Activated naive CD8-positive, alpha-beta T cell treated with anti-CD3 and anti-CD28 coated beads, Interleukin-2, amount 50 U/mL, for 24 hours (primary cell): ENCODE data around the gene AFAP1.
A peak's percentile ranks its signal among the peaks of the same experiment; 100 is the strongest.
"Not testable (repeated sequence)": the region's sequence is repeated elsewhere in the genome, so short reads cannot be mapped to it uniquely, and the experiment has no call there.

Source experiments
- ATAC-seq: fragments of 150-1000 bp; cut with Tn5 transposase; one replicate; pipeline ENCODE4 v1.10.0; 2021
- DNase-seq: peaks from one replicate; pipeline ENCODE4 v3.0.0; 2021
- H3K27ac Mint-ChIP-seq: one replicate; pipeline ENCODE4 v1.8.0; 2021; ENCODE audit warnings: mild to moderate bottlenecking, mixed read lengths
- H3K27me3 Mint-ChIP-seq: one replicate; pipeline ENCODE4 v1.8.0; 2021; ENCODE audit warnings: mixed read lengths
- H3K36me3 Mint-ChIP-seq: one replicate; pipeline ENCODE4 v1.8.0; 2021; ENCODE audit warnings: low read depth, mixed read lengths
- H3K4me1 Mint-ChIP-seq: one replicate; pipeline ENCODE4 v1.8.0; 2021; ENCODE audit warnings: mixed read lengths
- H3K4me3 Mint-ChIP-seq: one replicate; pipeline ENCODE4 v1.8.0; 2021; ENCODE audit warnings: mild to moderate bottlenecking, moderate library complexity, mixed read lengths
- H3K9me3 Mint-ChIP-seq: one replicate; pipeline ENCODE4 v1.8.0; 2021; ENCODE audit warnings: mixed read lengths

Gene AFAP1

DNA sequence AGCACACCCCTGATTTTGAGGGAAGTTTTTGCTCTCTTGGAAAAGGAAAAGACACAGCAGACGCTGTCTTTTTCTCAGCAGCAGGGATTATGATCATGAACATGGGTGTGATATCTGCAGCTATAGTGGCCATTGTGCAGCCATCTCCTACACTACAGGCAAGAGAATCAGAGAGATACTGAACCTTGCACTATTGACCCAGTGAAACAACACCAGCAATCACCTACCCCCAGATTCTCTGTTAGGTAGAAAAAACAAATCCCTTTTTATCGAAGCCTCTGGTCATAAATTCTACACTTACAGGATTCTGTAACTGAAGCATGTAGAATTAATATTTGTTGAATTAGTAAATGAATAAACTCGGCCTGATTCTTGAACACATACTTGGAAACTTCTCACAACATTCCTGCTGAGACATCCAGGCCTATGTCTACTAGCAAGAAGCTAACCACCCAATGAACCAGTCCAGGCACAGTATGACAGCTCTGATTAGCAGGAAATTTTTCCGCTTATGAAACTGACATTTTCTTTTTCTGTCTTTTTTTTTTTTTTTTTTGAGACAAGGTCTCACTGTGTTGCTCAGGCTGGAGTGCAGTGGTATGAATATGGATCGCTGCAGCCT, 5.0 kb upstream of the AFAP1 start:
- no peaks in the 10 kb centered on the region for H3K9me3 Mint-ChIP-seq
- H3K4me1 Mint-ChIP-seq = peaks cover 20% of the 10 kb centered on the region
- no peak overlapping the region for H3K27ac Mint-ChIP-seq
- no peak overlapping the region for H3K4me3 Mint-ChIP-seq
- peaks cover 45% of the 10 kb centered on the region for H3K27me3 Mint-ChIP-seq
- DNase-seq (no peak), ATAC-seq (no peak)
- H3K36me3 Mint-ChIP-seq = no peaks in the 10 kb centered on the region

DNA sequence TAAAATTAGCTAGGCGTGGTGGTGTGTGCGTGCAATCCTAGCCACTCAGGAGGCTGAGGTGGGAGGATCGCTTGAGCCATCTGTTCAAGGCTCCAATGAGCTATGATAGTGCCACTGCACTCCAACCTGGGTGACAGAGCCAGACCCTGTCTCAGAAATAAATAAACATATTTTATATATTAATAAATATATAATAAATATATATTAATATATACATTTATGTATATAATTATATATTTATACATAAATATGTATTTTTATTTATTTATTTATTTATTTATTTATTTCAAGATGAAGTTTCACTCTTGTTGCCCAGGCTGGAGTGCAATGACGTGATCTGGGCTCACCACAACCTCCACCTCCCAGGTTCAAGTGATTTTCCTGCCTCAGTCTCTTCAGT, 4.0 kb upstream of the AFAP1 start:
- Mint-ChIP-seq H3K27me3 (peaks cover 38% of the 10 kb centered on the region), H3K4me1 (peaks cover 13% of the 10 kb centered on the region)
- not testable (repeated sequence) for H3K9me3 Mint-ChIP-seq, DNase-seq, H3K27ac Mint-ChIP-seq, H3K36me3 Mint-ChIP-seq, H3K4me3 Mint-ChIP-seq, ATAC-seq

DNA sequence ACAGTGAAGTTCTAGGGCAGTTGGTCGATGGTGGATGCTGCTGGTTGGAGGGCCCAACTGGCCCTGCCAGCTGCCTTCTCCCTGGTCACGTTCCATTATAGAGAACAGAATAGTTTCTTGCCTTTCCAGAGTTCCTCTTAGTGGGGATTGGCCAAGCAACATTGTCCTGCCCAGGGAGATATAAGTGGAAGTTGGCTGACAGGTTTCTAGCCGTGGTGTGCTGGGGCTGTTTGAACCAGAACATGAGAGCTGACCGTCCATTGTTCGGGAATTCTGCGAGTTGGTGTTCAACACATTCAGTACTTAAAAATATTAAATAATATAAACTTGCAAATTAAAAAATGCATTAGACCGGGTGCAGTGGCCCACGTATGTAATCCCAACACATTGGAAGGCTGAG, 3.5 kb upstream of the AFAP1 start:
- ATAC-seq (no peak), DNase-seq (no peak)
- Mint-ChIP-seq H3K9me3 (no peaks in the 10 kb centered on the region), H3K27ac (no peak overlapping the region), H3K27me3 (peaks cover 40% of the 10 kb centered on the region), H3K36me3 (no peaks in the 10 kb centered on the region), H3K4me1 (peaks cover 12% of the 10 kb centered on the region), H3K4me3 (no peak overlapping the region)

DNA sequence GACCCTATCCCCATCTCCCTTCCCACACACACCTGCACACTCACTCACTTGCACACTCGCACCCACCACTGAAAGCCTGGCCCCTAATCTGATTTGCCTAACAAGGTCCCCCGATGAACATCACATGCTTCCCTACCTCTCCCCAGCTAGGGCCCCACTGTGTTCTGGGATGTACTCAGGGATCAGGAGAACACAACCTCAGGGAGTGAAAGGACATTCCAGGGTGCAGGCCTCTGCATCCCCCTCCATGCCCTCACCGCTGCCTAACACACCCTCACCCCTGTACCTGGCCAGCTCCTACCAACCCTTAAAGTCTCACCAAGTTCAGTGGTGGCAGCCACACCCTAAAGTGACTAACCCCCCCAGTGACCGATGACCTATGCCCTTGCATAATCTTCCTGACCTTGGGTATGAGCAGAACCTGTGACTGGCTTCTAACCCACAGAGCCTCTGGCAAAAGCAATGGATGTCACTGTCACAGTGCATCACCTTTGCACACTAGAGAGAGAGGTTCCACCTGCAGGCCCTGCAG, 2.4 kb upstream of the AFAP1 start:
- peaks cover 11% of the 10 kb centered on the region for H3K4me1 Mint-ChIP-seq
- H3K27me3 Mint-ChIP-seq = peaks cover 45% of the 10 kb centered on the region
- peak overlapping the region; percentile 54 for H3K27ac Mint-ChIP-seq
- DNase-seq (no peak), ATAC-seq (no peak)
- H3K4me3 Mint-ChIP-seq = no peak overlapping the region
- no peaks in the 10 kb centered on the region for H3K9me3 Mint-ChIP-seq
- no peaks in the 10 kb centered on the region for H3K36me3 Mint-ChIP-seq

DNA sequence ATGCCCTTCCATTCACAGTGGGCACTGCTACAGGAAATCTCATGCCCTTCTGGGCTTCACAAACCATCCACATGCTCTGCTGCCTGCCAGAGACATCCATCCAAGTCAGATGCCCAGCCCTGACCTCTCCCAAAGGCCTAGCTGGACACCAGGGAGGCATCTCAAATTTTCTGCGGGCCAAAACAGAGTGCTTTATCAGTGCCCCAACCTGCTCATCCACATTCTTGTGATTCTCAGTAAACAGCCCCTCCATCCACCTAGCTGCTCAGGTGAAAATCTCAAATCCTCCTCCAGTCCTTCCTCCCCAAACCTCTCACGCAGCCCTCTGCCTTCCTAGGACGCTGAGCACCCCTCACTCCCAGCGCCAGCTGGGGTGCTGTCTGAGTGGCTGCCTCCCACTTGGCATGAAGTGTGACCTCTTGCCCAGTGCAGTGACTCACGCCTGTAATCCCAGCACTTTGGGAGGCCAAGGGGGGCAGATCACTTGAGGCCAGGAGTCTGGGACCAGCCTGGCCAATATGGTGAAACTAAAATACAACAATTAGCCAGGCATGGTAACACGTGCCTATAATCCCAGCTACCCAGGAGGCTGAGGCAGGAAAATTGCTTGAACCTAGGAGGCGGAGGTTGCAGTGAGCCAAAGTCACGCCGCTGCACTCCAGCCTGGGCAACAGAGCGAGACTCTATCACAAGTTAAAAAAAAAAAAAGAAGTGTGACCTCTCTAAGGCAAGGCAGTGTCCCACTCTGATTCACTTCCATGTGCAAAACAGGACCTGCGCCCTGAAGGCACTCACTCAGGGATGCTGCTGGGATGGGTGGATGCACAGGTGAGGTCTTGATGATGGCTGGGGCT, 1.7 kb upstream of the AFAP1 start:
- Mint-ChIP-seq H3K27ac (no peak overlapping the region), H3K27me3 (peaks cover 44% of the 10 kb centered on the region), H3K4me3 (no peak overlapping the region)

GRCh38 chr4:7938609-7939376, 868 bp downstream of the AFAP1 start:
- peaks cover 42% of the 10 kb centered on the region for H3K27me3 Mint-ChIP-seq
- ATAC-seq (no peak), DNase-seq (no peak)
- H3K36me3 Mint-ChIP-seq = no peaks in the 10 kb centered on the region
- peaks cover 29% of the 10 kb centered on the region for H3K4me1 Mint-ChIP-seq
- no peaks in the 10 kb centered on the region for H3K9me3 Mint-ChIP-seq
- peak overlapping the region; percentile 74 for H3K27ac Mint-ChIP-seq
- H3K4me3 Mint-ChIP-seq = peak overlapping the region; percentile 83

More for the DNA sequence above, 1.7 kb upstream of the AFAP1 start:
- H3K36me3 Mint-ChIP-seq = no peaks in the 10 kb centered on the region
- H3K4me1 Mint-ChIP-seq = peaks cover 15% of the 10 kb centered on the region
- DNase-seq (no peak), ATAC-seq (no peak)
- no peaks in the 10 kb centered on the region for H3K9me3 Mint-ChIP-seq

DNA sequence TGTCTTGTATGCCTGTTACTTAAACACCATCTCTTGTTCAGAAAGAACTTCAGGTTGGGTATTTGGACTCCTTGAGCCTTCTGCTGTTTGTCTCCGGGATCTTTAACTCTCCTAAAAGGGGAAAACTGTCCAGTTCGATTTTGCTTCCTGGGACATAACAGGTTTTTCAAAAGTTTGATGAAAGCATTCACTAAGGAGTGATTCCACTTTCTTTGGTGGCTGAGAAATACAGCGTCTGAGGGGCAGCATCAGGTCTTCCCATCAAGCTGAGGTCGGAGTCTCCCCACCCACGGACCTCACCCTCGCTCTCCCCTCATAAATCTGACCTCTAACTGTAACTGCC, 1.4 kb downstream of the AFAP1 start:
- no peak for ATAC-seq
- Mint-ChIP-seq H3K27me3 (peaks cover 42% of the 10 kb centered on the region), H3K36me3 (no peaks in the 10 kb centered on the region), H3K4me3 (peak overlapping the region; percentile 83), H3K9me3 (no peaks in the 10 kb centered on the region), H3K27ac (peak overlapping the region; percentile 74), H3K4me1 (peaks cover 29% of the 10 kb centered on the region)
- DNase-seq = no peak

DNA sequence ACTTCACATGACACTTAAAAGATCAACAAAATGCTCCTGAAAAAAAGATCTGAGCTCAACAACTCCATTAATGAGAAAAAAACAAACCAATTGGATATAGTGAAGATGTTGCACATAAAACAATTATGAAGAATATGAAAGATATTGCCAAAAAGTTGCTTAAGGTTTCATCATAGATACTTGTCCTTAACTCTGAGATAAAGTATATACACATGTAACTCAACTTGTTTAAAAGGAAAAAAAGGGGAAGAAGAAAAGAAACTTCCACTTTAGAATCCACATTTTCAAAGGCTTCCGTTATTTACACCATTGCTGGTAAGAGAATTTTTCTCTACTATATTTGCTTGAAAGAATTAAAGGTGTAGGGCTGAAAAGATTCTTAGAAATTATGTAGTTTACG, 2.7 kb downstream of the AFAP1 start:
- H3K4me1 Mint-ChIP-seq = peaks cover 29% of the 10 kb centered on the region
- H3K4me3 Mint-ChIP-seq = no peak overlapping the region
- ATAC-seq (no peak), DNase-seq (no peak)
- H3K27ac Mint-ChIP-seq = no peak overlapping the region
- H3K27me3 Mint-ChIP-seq = peaks cover 37% of the 10 kb centered on the region
- no peaks in the 10 kb centered on the region for H3K36me3 Mint-ChIP-seq
- no peaks in the 10 kb centered on the region for H3K9me3 Mint-ChIP-seq

GRCh38 chr4:7933651-7934510, 5.8 kb downstream of the AFAP1 start:
- DNase-seq (no peak), ATAC-seq (no peak)
- Mint-ChIP-seq H3K4me3 (no peak overlapping the region), H3K4me1 (peaks cover 27% of the 10 kb centered on the region), H3K36me3 (no peaks in the 10 kb centered on the region), H3K27ac (no peak overlapping the region), H3K9me3 (no peaks in the 10 kb centered on the region), H3K27me3 (peaks cover 34% of the 10 kb centered on the region)

DNA sequence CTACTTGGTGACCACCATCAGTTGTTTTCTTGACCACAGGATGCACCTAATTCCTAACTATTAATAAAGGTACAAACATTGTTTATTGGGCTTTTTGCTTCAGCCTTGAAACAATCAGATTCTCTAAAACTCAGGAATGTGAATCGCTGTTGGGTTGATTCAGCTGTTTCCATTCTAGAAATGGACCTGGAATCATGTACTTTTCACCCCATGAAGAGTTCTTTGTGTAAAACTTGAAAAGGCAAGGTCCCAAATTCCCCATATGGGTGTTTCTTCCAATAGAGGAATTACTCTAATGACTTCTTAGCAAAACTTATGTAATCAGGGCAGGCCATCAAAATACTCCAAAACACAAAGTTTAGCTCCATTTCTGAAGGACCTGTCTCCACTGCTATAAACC, 7.4 kb downstream of the AFAP1 start:
- Mint-ChIP-seq H3K4me3 (no peak overlapping the region), H3K27ac (no peak overlapping the region), H3K36me3 (no peaks in the 10 kb centered on the region), H3K4me1 (peaks cover 17% of the 10 kb centered on the region), H3K9me3 (no peaks in the 10 kb centered on the region), H3K27me3 (peaks cover 23% of the 10 kb centered on the region)
- no peak for ATAC-seq
- no peak for DNase-seq

GRCh38 chr4:7929118-7929951, 10.3 kb downstream of the AFAP1 start:
- Mint-ChIP-seq H3K27ac (no peak overlapping the region), H3K27me3 (peaks cover 9% of the 10 kb centered on the region), H3K4me3 (no peak overlapping the region), H3K36me3 (peaks cover 1% of the 10 kb centered on the region), H3K9me3 (no peaks in the 10 kb centered on the region), H3K4me1 (peaks cover 3% of the 10 kb centered on the region)
- ATAC-seq (no peak), DNase-seq (no peak)

- Mint-ChIP-seq H3K36me3 (peaks cover 1% of the 10 kb centered on the region), H3K4me3 (no peak overlapping the region), H3K4me1 (no peaks in the 10 kb centered on the region), H3K9me3 (no peaks in the 10 kb centered on the region), H3K27me3 (peaks cover 9% of the 10 kb centered on the region), H3K27ac (no peak overlapping the region)
- no peak for DNase-seq
- ATAC-seq = no peak
Measured at GRCh38 chr4:7928711-7929110, 10.9 kb downstream of the AFAP1 start.

DNA sequence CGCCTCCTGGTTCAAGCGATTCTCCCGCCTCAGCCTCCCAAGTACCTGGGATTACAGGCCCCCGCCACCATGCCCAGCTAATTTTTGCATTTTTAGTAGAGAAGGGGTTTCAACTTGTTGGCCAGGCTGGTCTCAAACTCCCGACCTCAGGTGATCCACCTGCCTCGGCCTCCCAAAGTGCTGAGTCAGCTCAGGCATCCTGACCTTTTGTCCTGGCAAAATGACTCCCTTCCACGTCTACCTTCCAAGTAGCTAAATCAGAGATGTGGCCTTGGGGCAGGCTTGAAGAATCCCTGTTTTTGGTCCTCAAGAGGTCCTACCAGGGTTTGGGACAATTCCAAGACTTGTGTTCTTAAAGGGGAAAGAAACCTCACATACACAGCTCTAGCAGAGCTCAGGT, 12.8 kb downstream of the AFAP1 start:
- H3K27me3 Mint-ChIP-seq = peaks cover 7% of the 10 kb centered on the region
- no peak overlapping the region for H3K27ac Mint-ChIP-seq
- peaks cover 2% of the 10 kb centered on the region for H3K4me1 Mint-ChIP-seq
- H3K4me3 Mint-ChIP-seq = no peak overlapping the region
- H3K9me3 Mint-ChIP-seq = no peaks in the 10 kb centered on the region
- peaks cover 1% of the 10 kb centered on the region for H3K36me3 Mint-ChIP-seq
- ATAC-seq (no peak), DNase-seq (no peak)
